Measurements from ENCODE around the gene NNT.

GRCh38 chr5:43590700-43591099, 12.3 kb upstream of the NNT start:
- TF ChIP-seq, protein P1, sequence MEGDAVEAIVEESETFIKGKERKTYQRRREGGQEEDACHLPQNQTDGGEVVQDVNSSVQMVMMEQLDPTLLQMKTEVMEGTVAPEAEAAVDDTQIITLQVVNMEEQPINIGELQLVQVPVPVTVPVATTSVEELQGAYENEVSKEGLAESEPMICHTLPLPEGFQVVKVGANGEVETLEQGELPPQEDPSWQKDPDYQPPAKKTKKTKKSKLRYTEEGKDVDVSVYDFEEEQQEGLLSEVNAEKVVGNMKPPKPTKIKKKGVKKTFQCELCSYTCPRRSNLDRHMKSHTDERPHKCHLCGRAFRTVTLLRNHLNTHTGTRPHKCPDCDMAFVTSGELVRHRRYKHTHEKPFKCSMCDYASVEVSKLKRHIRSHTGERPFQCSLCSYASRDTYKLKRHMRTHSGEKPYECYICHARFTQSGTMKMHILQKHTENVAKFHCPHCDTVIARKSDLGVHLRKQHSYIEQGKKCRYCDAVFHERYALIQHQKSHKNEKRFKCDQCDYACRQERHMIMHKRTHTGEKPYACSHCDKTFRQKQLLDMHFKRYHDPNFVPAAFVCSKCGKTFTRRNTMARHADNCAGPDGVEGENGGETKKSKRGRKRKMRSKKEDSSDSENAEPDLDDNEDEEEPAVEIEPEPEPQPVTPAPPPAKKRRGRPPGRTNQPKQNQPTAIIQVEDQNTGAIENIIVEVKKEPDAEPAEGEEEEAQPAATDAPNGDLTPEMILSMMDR (conservative IDR thresholded peaks at IDR 0.05; ENCODE audit: low read depth, low read length) = no peak
- TF ChIP-seq EZH2 (IDR thresholded peaks at IDR 0.05; ENCODE audit: borderline replicate concordance, low read depth, low read length, poor library complexity, severe bottlenecking) = no peak

All from A673 (cell line).